DMS 273 (cell line): ENCODE results near the gene CUTA.
"Not testable (repeated sequence)": the region's sequence is repeated elsewhere in the genome, so short reads cannot be mapped to it uniquely, and the experiment has no call there.

Source experiments
- DNase-seq: peaks from one replicate; lab custom pipeline; 2025; ENCODE audit not compliant: unreplicated experiment; lab: John Stamatoyannopoulos, UW

The CUTA gene

GRCh38 chr6:33373960-33374910 is 43.7 kb downstream of the CUTA start:
- DNase-seq, result no peak

DNA sequence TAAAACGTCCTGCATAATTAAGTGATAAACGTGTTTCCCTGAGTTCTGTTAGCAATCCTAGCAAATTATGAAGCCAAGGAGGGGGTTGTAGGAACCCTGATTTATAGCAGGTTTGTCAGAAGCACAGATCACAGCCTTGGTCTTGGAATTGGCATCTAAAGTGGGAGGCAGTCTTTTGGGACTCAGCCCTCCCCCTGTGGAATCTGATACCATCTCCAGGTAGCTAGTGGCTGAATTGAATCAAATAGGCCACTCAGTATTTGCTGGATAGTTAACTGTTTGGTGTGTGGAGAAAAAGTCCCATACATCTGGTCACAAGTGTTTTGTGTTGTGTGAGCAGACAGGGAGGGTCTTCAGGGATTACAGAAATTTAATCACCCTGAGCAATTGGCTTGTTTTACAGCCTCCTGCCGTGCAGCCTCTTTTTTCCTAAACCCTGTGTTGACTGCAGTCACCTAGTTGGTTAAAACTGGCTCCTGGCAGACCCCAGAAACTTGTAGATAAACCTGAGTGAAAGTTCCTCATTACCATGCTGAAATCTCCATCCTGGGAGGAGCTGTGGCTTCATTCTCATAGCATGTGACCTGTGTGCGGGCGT is 45.3 kb downstream of the CUTA start:
- DNase-seq, result peak; percentile 40

DNA sequence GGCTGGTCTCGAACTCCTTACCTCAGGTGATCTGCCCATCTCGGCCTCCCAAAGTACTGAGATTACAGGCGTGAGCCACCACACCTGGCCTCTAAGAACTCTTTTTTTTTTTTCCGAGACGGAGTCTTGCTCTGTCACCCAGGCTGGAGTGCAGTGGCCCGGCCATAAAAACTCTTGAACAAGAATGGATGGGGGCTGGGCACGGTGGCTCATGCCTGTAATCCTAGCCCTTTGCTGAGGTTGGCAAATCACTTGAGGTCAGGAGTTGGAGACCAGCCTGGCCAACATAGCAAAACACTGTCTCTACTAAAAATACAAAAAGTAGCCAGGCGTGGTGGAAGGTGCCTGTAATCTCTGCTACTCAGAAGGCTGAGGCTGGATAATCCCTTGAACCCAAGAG is 46.0 kb downstream of the CUTA start:
- DNase-seq, result not testable (repeated sequence)

- not testable (repeated sequence) for DNase-seq
Measured at GRCh38 chr6:33367715-33368025, 50.2 kb downstream of the CUTA start.

DNA sequence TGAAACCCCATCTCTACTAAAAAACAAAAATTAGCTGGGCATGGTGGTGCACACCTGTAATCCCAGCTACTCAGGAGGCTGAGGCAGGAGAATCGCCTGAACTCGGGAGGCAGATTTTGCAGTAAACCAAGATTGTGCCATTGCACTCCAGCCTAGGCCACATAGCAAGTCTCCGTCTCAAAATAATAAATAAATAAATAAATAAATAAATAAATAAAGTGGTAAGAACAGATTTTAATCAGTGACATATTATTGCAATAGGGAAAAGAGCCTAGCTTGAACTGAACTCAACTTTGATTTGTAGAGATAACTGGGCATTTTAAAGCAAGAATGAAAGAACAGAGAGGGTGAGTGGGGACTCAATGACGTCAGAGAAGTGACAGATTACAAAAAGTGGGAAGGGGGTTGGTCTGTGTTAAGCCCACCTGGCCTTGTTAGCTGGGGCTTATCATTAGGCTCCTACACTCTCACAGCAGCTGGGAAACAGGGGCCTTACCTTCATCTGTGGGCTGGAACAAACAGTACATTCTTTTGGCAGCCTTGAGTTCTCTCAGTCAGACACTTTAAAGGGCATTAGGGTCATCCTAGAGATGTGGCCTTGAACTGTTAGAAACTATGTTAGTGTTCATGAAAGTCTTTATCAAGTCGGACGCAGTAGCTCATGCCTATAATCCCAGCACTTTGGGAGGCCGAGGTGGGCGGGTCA is 50.7 kb downstream of the CUTA start:
- DNase-seq, result no peak
